Tibial artery (tissue), 4 donors: Measurements from ENCODE around the gene ZFHX2.

Source experiments
- DNase-seq, 2 donors: peaks; one replicate each; pipeline ENCODE4 v3.0.0-alpha.2; 2019
- H3K27ac ChIP-seq, 2 donors: fragments of 200-600 bp; sonication (generic) in 1 of 2; 1 replicate in 1 of 2; 2 replicates in 1 of 2; pipeline ENCODE4 v1.5.1; 2018 to 2019; ENCODE audit warnings: mild to moderate bottlenecking in 1 of 2
- H3K27me3 ChIP-seq, 2 donors: fragments of 200-600 bp; sonication (generic) in 1 of 2; one replicate each; pipeline versions ENCODE4 v1.5.1 to v1.6.0; 2016 to 2019
- H3K36me3 ChIP-seq, 3 donors: fragments of 200-600 bp; sonication (generic) in 2 of 3; one replicate each; pipeline ENCODE4 v1.5.1; 2016 to 2019; ENCODE audit warnings: mild to moderate bottlenecking in 2 of 3
- H3K4me1 ChIP-seq, 4 donors: fragments of 200-600 bp; sonication (generic) in 2 of 4; 1 replicate in 3 of 4; 2 replicates in 1 of 4; pipeline ENCODE4 v1.5.1; 2016 to 2019
- H3K4me3 ChIP-seq, 2 donors: fragments of 200-600 bp; sonication (generic) in 1 of 2; 1 replicate in 1 of 2; 2 replicates in 1 of 2; pipeline ENCODE4 v1.5.1; 2018 to 2019; ENCODE audit warnings: mild to moderate bottlenecking in 2 of 2
- H3K9me3 ChIP-seq, 3 donors: fragments of 200-600 bp; sonication (generic) in 1 of 3; one replicate each; pipeline ENCODE4 v1.5.1; 2016 to 2019
- intact Hi-C: fragments of 100-400 bp; cut with DNase I; formaldehyde crosslinking; loops from one replicate; pipeline ENCODE4 v1.15.0; 2023; ENCODE audit warnings: low total_unique reads
- TF ChIP-seq, protein P1 (sequence below), 2 experiments: fragments of 200-600 bp in 1 of 2; fragments of 450-650 bp in 1 of 2; IDR thresholded peaks; one replicate each; pipeline ENCODE4 v1.5.1; 2017 to 2019; ENCODE audit warnings: antibody characterized with exemption in 2 of 2, mild to moderate bottlenecking in 1 of 2, moderate library complexity in 1 of 2

The ZFHX2 gene

DNA sequence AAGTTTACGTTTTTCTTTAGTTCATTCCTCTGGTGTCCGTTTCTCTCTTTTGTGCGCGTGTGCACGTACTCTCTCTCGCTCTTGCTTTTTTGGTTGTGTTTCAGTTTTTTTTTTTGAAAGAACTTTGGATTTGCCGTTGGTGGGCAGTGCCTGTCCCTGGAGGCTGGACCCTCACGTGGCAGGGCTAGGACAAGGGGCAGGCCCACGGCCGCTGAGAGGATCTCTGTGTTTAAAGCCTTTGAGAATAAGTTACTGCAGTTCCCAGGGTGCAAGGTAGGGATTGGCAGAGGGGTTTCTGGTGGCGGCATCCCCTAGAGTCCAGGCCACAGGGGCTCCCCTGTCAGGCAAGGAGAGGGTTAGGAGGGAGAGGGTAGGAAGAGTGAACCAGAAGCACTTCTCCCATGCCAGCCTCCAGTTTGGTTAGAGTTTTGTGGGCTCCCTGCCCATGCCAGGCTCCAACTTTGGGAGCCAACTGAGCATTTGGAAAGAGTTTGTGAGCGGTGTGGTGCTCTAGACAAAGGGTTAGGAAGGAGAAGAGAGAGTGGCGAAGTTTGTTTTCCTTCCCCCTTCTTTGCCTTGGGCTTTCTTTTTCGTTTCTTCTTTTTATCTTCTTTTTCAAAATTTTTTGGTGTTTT lies 30.5 kb downstream of the ZFHX2 start:
- Histone ChIP-seq H3K27me3 (no peaks in the 10 kb centered on the region), H3K4me1 (no peaks in the 10 kb centered on the region), H3K36me3 (peaks cover 0 to 10% (median 0%) of the 10 kb centered on the region in 3 donors), H3K27ac (no peak overlapping the region), H3K4me3 (no peak overlapping the region), H3K9me3 (no peaks in the 10 kb centered on the region)
- intact Hi-C loops = no loop called here
- TF ChIP-seq, protein P1, sequence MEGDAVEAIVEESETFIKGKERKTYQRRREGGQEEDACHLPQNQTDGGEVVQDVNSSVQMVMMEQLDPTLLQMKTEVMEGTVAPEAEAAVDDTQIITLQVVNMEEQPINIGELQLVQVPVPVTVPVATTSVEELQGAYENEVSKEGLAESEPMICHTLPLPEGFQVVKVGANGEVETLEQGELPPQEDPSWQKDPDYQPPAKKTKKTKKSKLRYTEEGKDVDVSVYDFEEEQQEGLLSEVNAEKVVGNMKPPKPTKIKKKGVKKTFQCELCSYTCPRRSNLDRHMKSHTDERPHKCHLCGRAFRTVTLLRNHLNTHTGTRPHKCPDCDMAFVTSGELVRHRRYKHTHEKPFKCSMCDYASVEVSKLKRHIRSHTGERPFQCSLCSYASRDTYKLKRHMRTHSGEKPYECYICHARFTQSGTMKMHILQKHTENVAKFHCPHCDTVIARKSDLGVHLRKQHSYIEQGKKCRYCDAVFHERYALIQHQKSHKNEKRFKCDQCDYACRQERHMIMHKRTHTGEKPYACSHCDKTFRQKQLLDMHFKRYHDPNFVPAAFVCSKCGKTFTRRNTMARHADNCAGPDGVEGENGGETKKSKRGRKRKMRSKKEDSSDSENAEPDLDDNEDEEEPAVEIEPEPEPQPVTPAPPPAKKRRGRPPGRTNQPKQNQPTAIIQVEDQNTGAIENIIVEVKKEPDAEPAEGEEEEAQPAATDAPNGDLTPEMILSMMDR (IDR thresholded peaks at IDR 0.05) = no peak
- DNase-seq = no peak

DNA sequence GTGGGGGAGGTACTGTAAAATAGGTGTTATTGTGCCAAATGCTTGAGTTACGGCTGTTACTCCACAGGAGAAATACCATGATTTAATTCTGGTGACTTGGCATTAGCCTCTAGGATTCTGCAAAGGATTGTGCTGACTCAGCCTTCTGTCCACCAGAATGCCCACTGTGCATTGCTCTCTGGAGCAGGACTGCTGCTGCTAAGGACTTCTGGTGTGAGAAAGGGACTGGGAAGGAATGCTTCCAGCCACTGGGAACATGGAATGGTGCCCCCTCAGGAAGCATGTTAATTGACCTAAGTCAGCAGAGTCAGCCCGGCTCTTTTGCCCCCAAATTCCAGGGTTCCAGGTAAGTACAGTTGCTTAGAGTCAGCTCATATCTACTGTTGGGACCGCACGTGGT lies 32.9 kb downstream of the ZFHX2 start:
- DNase-seq = no peak
- Histone ChIP-seq H3K27ac (no peak overlapping the region), H3K4me3 (no peak overlapping the region), H3K27me3 (no peaks in the 10 kb centered on the region), H3K4me1 (no peaks in the 10 kb centered on the region), H3K36me3 (no peaks in the 10 kb centered on the region), H3K9me3 (no peaks in the 10 kb centered on the region)
- intact Hi-C loops = no loop called here
- TF ChIP-seq, protein P1 (IDR thresholded peaks at IDR 0.05) = no peak

DNA sequence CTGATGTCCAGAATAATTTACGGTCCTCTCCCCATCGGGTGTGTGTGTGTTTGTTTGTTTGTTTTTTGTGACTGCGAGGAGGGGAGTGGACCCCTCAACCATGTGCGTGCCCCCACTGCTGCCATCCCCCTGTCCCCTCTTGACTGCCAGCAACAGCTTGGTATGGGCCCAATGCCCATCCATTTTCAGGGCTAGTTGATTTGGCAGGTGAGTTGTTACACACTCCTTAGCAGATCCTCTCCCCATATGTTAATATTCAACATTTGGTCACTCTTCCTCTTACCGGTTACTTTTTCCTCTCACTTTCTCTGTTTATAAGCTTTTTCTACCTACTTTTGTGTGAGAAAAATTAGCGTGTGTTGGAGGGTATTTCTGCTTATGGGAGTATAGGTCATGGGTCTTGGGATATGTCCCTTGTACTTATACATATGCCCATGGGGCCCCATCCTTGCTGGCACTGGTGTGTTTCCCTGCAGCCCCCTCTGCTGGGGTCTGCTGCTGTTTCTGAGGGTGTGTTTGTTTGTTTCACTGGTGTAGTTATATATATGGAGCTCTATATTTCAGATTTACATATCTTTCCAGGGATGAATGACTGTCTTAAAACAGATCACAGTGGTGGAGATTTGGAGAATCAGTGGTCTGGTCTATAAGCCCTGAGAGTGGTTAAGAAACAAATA lies 33.8 kb downstream of the ZFHX2 start:
- no peaks in the 10 kb centered on the region for H3K4me1 ChIP-seq
- no peak overlapping the region for H3K27ac ChIP-seq
- no peaks in the 10 kb centered on the region for H3K27me3 ChIP-seq
- no peak overlapping the region for H3K4me3 ChIP-seq
- H3K9me3 ChIP-seq = no peaks in the 10 kb centered on the region
- intact Hi-C loops = no loop called here
- TF ChIP-seq, protein P1 (IDR thresholded peaks at IDR 0.05) = no peak
- DNase-seq = no peak
- H3K36me3 ChIP-seq = no peaks in the 10 kb centered on the region

DNA sequence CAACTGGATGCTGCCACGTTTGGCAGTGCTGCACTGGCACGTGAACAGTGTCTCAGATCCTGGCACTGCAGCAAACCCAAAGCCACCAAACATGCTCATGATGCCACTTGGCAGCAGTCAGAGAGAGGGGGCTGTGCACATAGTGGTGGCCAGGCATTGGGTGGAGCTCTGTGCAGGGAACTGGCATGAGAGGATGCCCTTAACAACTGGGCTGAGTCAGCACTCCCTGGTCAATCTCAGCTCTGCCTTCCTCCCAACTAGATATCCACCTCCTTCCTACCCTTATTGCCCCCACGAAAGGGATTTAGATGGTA lies 37.0 kb downstream of the ZFHX2 start:
- no peak overlapping the region for H3K27ac ChIP-seq
- no peaks in the 10 kb centered on the region for H3K9me3 ChIP-seq
- TF ChIP-seq, protein P1 (IDR thresholded peaks at IDR 0.05) = no peak
- intact Hi-C loops = no loop called here
- no peak overlapping the region for H3K4me3 ChIP-seq
- H3K4me1 ChIP-seq = no peaks in the 10 kb centered on the region
- H3K36me3 ChIP-seq = no peaks in the 10 kb centered on the region
- H3K27me3 ChIP-seq = no peaks in the 10 kb centered on the region
- DNase-seq = no peak

DNA sequence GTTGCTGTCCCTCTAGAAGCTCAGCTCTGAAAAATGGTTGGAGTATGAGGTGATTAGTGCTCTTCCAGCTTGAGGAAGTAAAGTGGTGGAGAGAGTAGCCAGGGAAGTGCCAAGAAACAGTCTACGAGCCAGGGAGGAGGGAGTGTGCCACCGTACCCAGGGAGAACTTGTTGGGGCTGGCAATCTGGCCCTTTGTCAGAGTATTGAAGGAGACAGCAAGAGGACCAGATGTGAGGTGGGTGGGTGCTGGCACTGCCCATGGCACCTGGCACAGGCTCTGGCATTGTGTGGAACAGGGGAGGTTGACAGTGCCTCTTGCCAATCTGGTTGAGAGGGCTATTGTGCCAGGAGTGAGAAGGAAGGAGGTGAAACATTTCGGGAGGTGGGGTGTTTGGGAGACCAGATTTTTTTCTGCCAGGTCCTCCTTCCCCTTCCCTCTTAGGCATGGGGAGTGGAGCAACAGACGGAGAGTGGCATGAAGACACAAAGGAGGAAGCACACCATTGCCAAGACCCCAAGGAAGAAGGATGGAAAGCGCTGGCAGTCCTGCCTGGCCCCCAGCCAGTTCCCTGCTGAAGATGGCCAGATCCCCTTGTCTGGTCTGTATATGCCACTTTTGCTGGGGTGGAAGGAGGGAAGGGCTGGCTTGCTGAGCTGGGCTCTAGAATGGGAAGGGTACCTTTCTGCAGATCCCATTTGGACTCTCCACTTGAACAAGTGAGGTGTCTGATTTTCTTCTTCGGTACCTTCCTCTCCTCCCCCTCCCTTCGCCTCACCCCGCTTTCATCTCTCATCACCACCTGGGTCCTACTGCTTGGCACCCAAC lies 37.5 kb downstream of the ZFHX2 start:
- Histone ChIP-seq H3K4me1 (no peaks in the 10 kb centered on the region), H3K27ac (no peak overlapping the region), H3K36me3 (no peaks in the 10 kb centered on the region), H3K9me3 (no peaks in the 10 kb centered on the region), H3K4me3 (no peak overlapping the region), H3K27me3 (no peaks in the 10 kb centered on the region)
- TF ChIP-seq, protein P1 (IDR thresholded peaks at IDR 0.05) = no peak
- DNase-seq = no peak
- intact Hi-C loops = no loop called here
